ENCODE data around the gene HABP2. TPM values are rescaled to one million over a fixed set of nuclear protein-coding genes. Genes with fewer than 3 reads are reported as not detected.

The HABP2 gene
- total and polyA plus RNA-seq, 4 donors: not detected

DNA sequence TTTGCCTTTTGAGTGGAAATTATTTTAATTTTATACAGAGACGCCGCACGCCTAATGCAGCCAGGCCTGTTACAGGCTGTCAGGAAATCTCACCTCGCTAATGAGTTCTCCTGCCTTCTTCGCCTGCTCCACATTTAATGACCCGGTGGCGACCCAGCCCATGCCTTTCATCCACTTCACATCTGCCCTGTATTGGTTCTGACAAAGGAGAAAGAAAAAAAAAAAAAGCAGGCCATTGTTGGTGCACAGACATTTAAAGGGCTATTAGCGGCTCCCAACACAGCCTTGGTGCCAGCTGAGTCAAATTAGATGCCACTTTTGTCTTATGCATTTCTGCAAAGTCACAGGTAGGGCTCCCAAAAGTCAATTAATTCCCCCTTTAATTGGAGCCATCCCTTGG, 67.7 kb downstream of the HABP2 start:
- 75 to 84% methylated on average over 8 of the region's 8 CpGs for WGBS, 2 donors
- Histone ChIP-seq H3K4me1 (ENCODE audit: control insufficient read depth in 1 of 2, insufficient read depth in 2 of 2, low read length in 2 of 2) (no peaks in the 10 kb centered on the region), H3K27ac (ENCODE audit: low read depth in 1 of 2, low read length in 2 of 2) (no peak overlapping the region), H3K9me3 (ENCODE audit: control insufficient read depth, low read length) (no peaks in the 10 kb centered on the region), H3K4me3 (ENCODE audit: low read length in 2 of 2) (no peak overlapping the region), H3K27me3 (ENCODE audit: control insufficient read depth in 1 of 2, insufficient read depth in 2 of 2, low read length in 1 of 2) (no peaks in the 10 kb centered on the region), H3K36me3 (ENCODE audit: control insufficient read depth in 1 of 2, insufficient read depth in 2 of 2, low read length in 1 of 2) (no peaks in the 10 kb centered on the region)
- ATAC-seq (ENCODE audit: low FRiP score) (no peak), DNase-seq (no peak)
- intact Hi-C loops (cut with DNase I): no loop called here

DNA sequence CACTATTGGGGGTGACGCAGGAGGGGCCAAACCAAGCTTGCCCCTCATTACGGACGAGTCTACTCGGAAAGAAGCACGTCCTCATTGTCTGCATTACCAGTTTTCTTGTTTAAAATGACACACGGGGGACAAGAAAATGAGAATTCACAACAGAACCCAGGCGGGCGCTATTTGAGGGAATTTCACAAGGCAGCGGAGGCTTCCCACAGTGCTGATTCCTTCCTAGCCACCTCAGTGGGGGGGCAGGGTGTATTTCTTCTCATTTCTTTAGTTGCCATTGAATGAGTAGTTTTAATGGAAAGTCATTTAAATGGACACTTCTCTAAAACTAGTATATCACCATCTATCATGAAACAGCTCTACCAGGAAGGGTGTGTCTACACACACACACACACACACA, 68.1 kb downstream of the HABP2 start:
- no peak for DNase-seq
- WGBS, 2 donors: 77 to 90% methylated on average over 9 of the region's 9 CpGs

GRCh38 chr10:113621799-113622198, 68.9 kb downstream of the HABP2 start:
- 72 to 79% methylated on average over 8 of the region's 8 CpGs for whole genome bisulfite sequencing, 2 donors
- Histone ChIP-seq H3K4me1 (ENCODE audit: control insufficient read depth in 1 of 2, insufficient read depth in 2 of 2, low read length in 2 of 2) (no peaks in the 10 kb centered on the region), H3K9me3 (ENCODE audit: control insufficient read depth, low read length) (no peaks in the 10 kb centered on the region), H3K27me3 (ENCODE audit: control insufficient read depth in 1 of 2, insufficient read depth in 2 of 2, low read length in 1 of 2) (no peaks in the 10 kb centered on the region), H3K27ac (ENCODE audit: low read depth in 1 of 2, low read length in 2 of 2) (no peak overlapping the region), H3K36me3 (ENCODE audit: control insufficient read depth in 1 of 2, insufficient read depth in 2 of 2, low read length in 1 of 2) (no peaks in the 10 kb centered on the region), H3K4me3 (ENCODE audit: low read length in 2 of 2) (no peak overlapping the region)
- DNase-seq: no peak
- no peak for ATAC-seq (ENCODE audit: low FRiP score)
- intact Hi-C loops (cut with DNase I): no loop called here

More for the DNA sequence above, 68.1 kb downstream of the HABP2 start:
- Histone ChIP-seq H3K4me3 (ENCODE audit: low read length in 2 of 2) (no peak overlapping the region), H3K4me1 (ENCODE audit: control insufficient read depth in 1 of 2, insufficient read depth in 2 of 2, low read length in 2 of 2) (no peaks in the 10 kb centered on the region), H3K36me3 (ENCODE audit: control insufficient read depth in 1 of 2, insufficient read depth in 2 of 2, low read length in 1 of 2) (no peaks in the 10 kb centered on the region), H3K9me3 (ENCODE audit: control insufficient read depth, low read length) (no peaks in the 10 kb centered on the region), H3K27me3 (ENCODE audit: control insufficient read depth in 1 of 2, insufficient read depth in 2 of 2, low read length in 1 of 2) (no peaks in the 10 kb centered on the region), H3K27ac (ENCODE audit: low read depth in 1 of 2, low read length in 2 of 2) (no peak overlapping the region)
- no peak for ATAC-seq (ENCODE audit: low FRiP score)
- intact Hi-C loops (cut with DNase I): no loop called here

DNA sequence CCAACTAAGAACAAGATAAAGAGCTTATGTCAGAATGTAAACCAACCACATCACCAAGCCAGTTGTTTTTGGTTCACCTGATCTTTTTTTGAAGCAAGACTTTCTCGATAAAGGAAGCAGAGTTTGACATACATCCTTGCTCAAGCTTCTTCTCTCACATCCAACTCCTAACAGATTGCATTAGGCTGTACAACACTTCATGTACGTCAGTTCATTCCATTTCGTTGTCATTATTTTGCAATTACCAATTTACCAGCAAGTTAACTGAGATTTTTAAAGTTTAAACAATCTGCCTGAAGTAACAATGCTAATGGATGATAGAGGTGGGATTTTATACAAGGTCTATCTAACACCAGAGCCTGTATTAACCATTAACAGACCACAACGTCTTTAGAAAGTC, 70.0 kb downstream of the HABP2 start:
- DNase-seq (no peak), ATAC-seq (ENCODE audit: low FRiP score) (no peak)
- Histone ChIP-seq H3K4me3 (ENCODE audit: low read length in 2 of 2) (no peak overlapping the region), H3K27ac (ENCODE audit: low read depth in 1 of 2, low read length in 2 of 2) (no peak overlapping the region), H3K36me3 (ENCODE audit: control insufficient read depth in 1 of 2, insufficient read depth in 2 of 2, low read length in 1 of 2) (no peaks in the 10 kb centered on the region), H3K9me3 (ENCODE audit: control insufficient read depth, low read length) (no peaks in the 10 kb centered on the region), H3K4me1 (ENCODE audit: control insufficient read depth in 1 of 2, insufficient read depth in 2 of 2, low read length in 2 of 2) (no peaks in the 10 kb centered on the region), H3K27me3 (ENCODE audit: control insufficient read depth in 1 of 2, insufficient read depth in 2 of 2, low read length in 1 of 2) (no peaks in the 10 kb centered on the region)
- 78 to 81% methylated on average over 4 of the region's 4 CpGs for WGBS, 2 donors
- intact Hi-C loops (cut with DNase I): no loop called here

GRCh38 chr10:113625461-113626186, 72.8 kb downstream of the HABP2 start:
- 89 to 92% methylated on average over 10 of the region's 10 CpGs for WGBS, 2 donors
- ATAC-seq (ENCODE audit: low FRiP score): no peak
- DNase-seq: no peak
- no peaks in the 10 kb centered on the region for H3K27me3 ChIP-seq (ENCODE audit: control insufficient read depth in 1 of 2, insufficient read depth in 2 of 2, low read length in 1 of 2)
- H3K36me3 ChIP-seq (ENCODE audit: control insufficient read depth in 1 of 2, insufficient read depth in 2 of 2, low read length in 1 of 2): no peaks in the 10 kb centered on the region
- intact Hi-C loops (cut with DNase I): no loop called here
- no peak overlapping the region for H3K4me3 ChIP-seq (ENCODE audit: low read length in 2 of 2)
- no peaks in the 10 kb centered on the region for H3K9me3 ChIP-seq (ENCODE audit: control insufficient read depth, low read length)
- no peaks in the 10 kb centered on the region for H3K4me1 ChIP-seq (ENCODE audit: control insufficient read depth in 1 of 2, insufficient read depth in 2 of 2, low read length in 2 of 2)
- no peak overlapping the region for H3K27ac ChIP-seq (ENCODE audit: low read depth in 1 of 2, low read length in 2 of 2)

DNA sequence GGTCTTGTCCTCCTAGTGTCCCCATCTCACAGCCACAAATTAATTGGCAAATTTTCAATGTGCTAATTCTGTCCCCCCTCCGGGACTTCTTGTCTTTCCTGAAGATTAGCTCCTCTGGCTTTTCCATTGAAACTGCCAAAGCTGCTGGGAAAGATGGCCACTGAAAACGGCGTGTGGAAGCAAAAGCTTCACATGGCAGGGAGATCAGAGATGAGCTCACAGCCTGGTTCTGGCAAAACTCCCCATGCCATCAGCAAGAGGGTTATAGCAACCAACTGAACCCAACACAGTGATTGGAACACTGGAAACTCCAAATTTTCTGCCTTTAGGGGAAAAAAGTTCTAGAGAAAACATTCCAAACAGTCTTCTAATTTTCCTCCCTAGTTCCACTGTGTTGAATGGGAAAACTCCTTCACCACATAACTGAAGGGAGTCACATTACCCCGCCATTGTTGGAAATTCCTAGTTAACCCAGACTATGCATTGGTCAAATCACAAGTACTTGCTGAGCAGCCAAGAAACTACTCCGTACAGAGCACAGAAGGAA, 74.0 kb downstream of the HABP2 start:
- intact Hi-C loops (cut with DNase I): no loop called here
- no peak overlapping the region for H3K27ac ChIP-seq (ENCODE audit: low read depth in 1 of 2, low read length in 2 of 2)
- WGBS, 2 donors: 15 to 19% methylated on average over 5 of the region's 5 CpGs

GRCh38 chr10:113627836-113628235, 75.0 kb downstream of the HABP2 start:
- Histone ChIP-seq H3K36me3 (ENCODE audit: control insufficient read depth in 1 of 2, insufficient read depth in 2 of 2, low read length in 1 of 2) (no peaks in the 10 kb centered on the region), H3K9me3 (ENCODE audit: control insufficient read depth, low read length) (no peaks in the 10 kb centered on the region), H3K27me3 (ENCODE audit: control insufficient read depth in 1 of 2, insufficient read depth in 2 of 2, low read length in 1 of 2) (no peaks in the 10 kb centered on the region), H3K27ac (ENCODE audit: low read depth in 1 of 2, low read length in 2 of 2) (no peak overlapping the region), H3K4me3 (ENCODE audit: low read length in 2 of 2) (no peak overlapping the region), H3K4me1 (ENCODE audit: control insufficient read depth in 1 of 2, insufficient read depth in 2 of 2, low read length in 2 of 2) (no peaks in the 10 kb centered on the region)
- intact Hi-C loops (cut with DNase I): no loop called here
- 60 to 61% methylated on average over 6 of the region's 6 CpGs for WGBS, 2 donors
- no peak for ATAC-seq (ENCODE audit: low FRiP score)
- no peak for DNase-seq

More for the DNA sequence above, 74.0 kb downstream of the HABP2 start:
- ATAC-seq (ENCODE audit: low FRiP score): no peak
- DNase-seq: no peak
- no peaks in the 10 kb centered on the region for H3K9me3 ChIP-seq (ENCODE audit: control insufficient read depth, low read length)
- H3K4me1 ChIP-seq (ENCODE audit: control insufficient read depth in 1 of 2, insufficient read depth in 2 of 2, low read length in 2 of 2): no peaks in the 10 kb centered on the region
- no peak overlapping the region for H3K4me3 ChIP-seq (ENCODE audit: low read length in 2 of 2)
- no peaks in the 10 kb centered on the region for H3K36me3 ChIP-seq (ENCODE audit: control insufficient read depth in 1 of 2, insufficient read depth in 2 of 2, low read length in 1 of 2)
- no peaks in the 10 kb centered on the region for H3K27me3 ChIP-seq (ENCODE audit: control insufficient read depth in 1 of 2, insufficient read depth in 2 of 2, low read length in 1 of 2)

- intact Hi-C loops (cut with DNase I): no loop called here
- no peaks in the 10 kb centered on the region for H3K27me3 ChIP-seq (ENCODE audit: control insufficient read depth in 1 of 2, insufficient read depth in 2 of 2, low read length in 1 of 2)
- no peak for DNase-seq
- no peak for ATAC-seq (ENCODE audit: low FRiP score)
- no peaks in the 10 kb centered on the region for H3K4me1 ChIP-seq (ENCODE audit: control insufficient read depth in 1 of 2, insufficient read depth in 2 of 2, low read length in 2 of 2)
- H3K4me3 ChIP-seq (ENCODE audit: low read length in 2 of 2): no peak overlapping the region
- 94 to 100% methylated on average over 2 of the region's 2 CpGs for WGBS, 2 donors
- H3K36me3 ChIP-seq (ENCODE audit: control insufficient read depth in 1 of 2, insufficient read depth in 2 of 2, low read length in 1 of 2): no peaks in the 10 kb centered on the region
- H3K9me3 ChIP-seq (ENCODE audit: control insufficient read depth, low read length): no peaks in the 10 kb centered on the region
- no peak overlapping the region for H3K27ac ChIP-seq (ENCODE audit: low read depth in 1 of 2, low read length in 2 of 2)
Measured at GRCh38 chr10:113628607-113629153, 75.8 kb downstream of the HABP2 start.

- WGBS, 2 donors: 93 to 96% methylated on average over 5 of the region's 5 CpGs
- ATAC-seq (ENCODE audit: low FRiP score): no peak
- H3K27me3 ChIP-seq (ENCODE audit: control insufficient read depth in 1 of 2, insufficient read depth in 2 of 2, low read length in 1 of 2): no peaks in the 10 kb centered on the region
- H3K36me3 ChIP-seq (ENCODE audit: control insufficient read depth in 1 of 2, insufficient read depth in 2 of 2, low read length in 1 of 2): no peaks in the 10 kb centered on the region
- DNase-seq: no peak
- H3K27ac ChIP-seq (ENCODE audit: low read depth in 1 of 2, low read length in 2 of 2): no peak overlapping the region
- intact Hi-C loops (cut with DNase I): no loop called here
- no peak overlapping the region for H3K4me3 ChIP-seq (ENCODE audit: low read length in 2 of 2)
- no peaks in the 10 kb centered on the region for H3K4me1 ChIP-seq (ENCODE audit: control insufficient read depth in 1 of 2, insufficient read depth in 2 of 2, low read length in 2 of 2)
- peaks cover 2% of the 10 kb centered on the region for H3K9me3 ChIP-seq (ENCODE audit: control insufficient read depth, low read length)
Measured at GRCh38 chr10:113630929-113631533, 78.2 kb downstream of the HABP2 start.

All from aorta (tissue), 5 donors.